GM18505 (cell line): ENCODE data around the gene COL6A3.

Experiments
- ATAC-seq: cut with Tn5 transposase; IDR thresholded peaks from one replicate; pipeline ENCODE4 v1.9.1; 2021; ENCODE audit not compliant: unreplicated experiment
- POLR2A ChIP-seq: IDR thresholded peaks from 4 replicates; pipeline ENCODE4 v1.6.1; 2011; ENCODE audit warnings: borderline replicate concordance; ENCODE audit not compliant: insufficient read depth, insufficient read length; ENCODE audit errors: extremely low read depth

COL6A3 gene

GRCh38 chr2:237283131-237283928 lies 130.6 kb downstream of the COL6A3 start:
- TF ChIP-seq POLR2A, result no peak
- no peak for ATAC-seq

GRCh38 chr2:237282568-237283128 lies 131.3 kb downstream of the COL6A3 start:
- no peak for ATAC-seq
- TF ChIP-seq POLR2A, result no peak

GRCh38 chr2:237281836-237282306 lies 132.1 kb downstream of the COL6A3 start:
- ATAC-seq, result no peak
- no peak for TF ChIP-seq POLR2A

- TF ChIP-seq POLR2A, result no peak
- no peak for ATAC-seq
These were observed 133.0 kb downstream of the COL6A3 start for GRCh38 chr2:237280939-237281338.

- TF ChIP-seq POLR2A, result no peak
- ATAC-seq, result no peak
These were observed 133.7 kb downstream of the COL6A3 start for GRCh38 chr2:237280229-237280628.

- no peak for ATAC-seq
- TF ChIP-seq POLR2A, result no peak
These were observed 134.8 kb downstream of the COL6A3 start for GRCh38 chr2:237279012-237279768.

GRCh38 chr2:237278568-237278967 lies 135.4 kb downstream of the COL6A3 start:
- no peak for ATAC-seq
- no peak for TF ChIP-seq POLR2A

- TF ChIP-seq POLR2A, result no peak
- no peak for ATAC-seq
These were observed 137.1 kb downstream of the COL6A3 start for GRCh38 chr2:237276716-237277490.
